ENCODE measurements around the gene RBMS2.
"Not testable (repeated sequence)": the region's sequence is repeated elsewhere in the genome, so short reads cannot be mapped to it uniquely, and the experiment has no call there.

Gene RBMS2

DNA sequence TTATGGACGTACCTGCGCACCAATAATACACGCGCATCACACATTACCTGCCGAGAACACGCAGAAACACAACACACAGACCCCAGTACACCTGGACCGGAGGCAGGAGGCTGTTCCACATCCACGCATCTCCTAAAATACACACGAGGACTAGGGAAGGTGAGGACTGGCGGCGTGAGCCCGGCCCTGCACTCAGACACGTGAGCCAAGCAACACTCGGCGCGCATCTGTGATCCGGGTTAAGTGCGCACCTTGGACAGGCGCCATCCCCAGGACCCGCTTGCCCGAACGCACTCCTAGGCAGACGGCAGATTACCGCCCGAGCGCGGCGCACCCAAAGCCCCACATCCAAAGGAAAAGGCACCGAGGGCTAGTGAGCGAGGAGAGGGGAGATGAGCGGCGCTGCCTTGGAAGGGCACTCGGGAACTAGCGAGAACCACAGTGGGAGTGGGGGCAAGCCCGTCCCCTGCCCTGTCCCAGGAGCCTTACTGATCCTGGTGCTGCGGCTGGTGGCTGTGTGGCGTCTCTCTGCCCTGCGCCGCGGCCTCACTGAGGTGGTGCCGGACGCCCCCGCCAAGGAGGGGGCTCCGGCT, 34.1 kb upstream of the RBMS2 start:
- Histone ChIP-seq H3K4me3 (peak overlapping the region; percentile 74), H3K27ac (no peak overlapping the region), H3K9ac (ENCODE audit: insufficient read length) (no peak overlapping the region), H3K36me3 (ENCODE audit: insufficient read depth, low read length) (no peaks in the 10 kb centered on the region), H3K9me3 (ENCODE audit: low read depth, low read length) (no peaks in the 10 kb centered on the region)
- DNase-seq (ENCODE audit: low read depth, low spot score), result no peak
- TF ChIP-seq POLR2AphosphoS5 (IDR thresholded peaks at IDR 0.05; ENCODE audit: borderline replicate concordance, low read depth, low read length) (no peak), FOXP2 (optimal IDR thresholded peaks at IDR 0.05; ENCODE audit: control extremely low read depth, extremely low read length, insufficient read depth) (no peak), EZH2 (IDR thresholded peaks at IDR 0.05) (no peak)

GRCh38 chr12:56488041-56488955, 33.3 kb upstream of the RBMS2 start, which contains the start of gene GLS2:
TSS of gene GLS2 (minus strand) at chr12:56488161. CDS start at chr12:56488118, 43 bp downstream.
- DNase-seq (ENCODE audit: low read depth, low spot score), result no peak
- no peak within 1 kb of the TSS for H3K9ac ChIP-seq (ENCODE audit: insufficient read length)
- H3K36me3 ChIP-seq (ENCODE audit: insufficient read depth, low read length), result no peaks in the 10 kb centered on the region
- peak within 1 kb of the TSS; percentile 74 for H3K4me3 ChIP-seq
- H3K27ac ChIP-seq, result no peak within 1 kb of the TSS
- TF ChIP-seq FOXP2 (optimal IDR thresholded peaks at IDR 0.05; ENCODE audit: control extremely low read depth, extremely low read length, insufficient read depth) (no peak), POLR2AphosphoS5 (IDR thresholded peaks at IDR 0.05; ENCODE audit: borderline replicate concordance, low read depth, low read length) (no peak), EZH2 (IDR thresholded peaks at IDR 0.05) (no peak)
- no peaks in the 10 kb centered on the region for H3K9me3 ChIP-seq (ENCODE audit: low read depth, low read length)

DNA sequence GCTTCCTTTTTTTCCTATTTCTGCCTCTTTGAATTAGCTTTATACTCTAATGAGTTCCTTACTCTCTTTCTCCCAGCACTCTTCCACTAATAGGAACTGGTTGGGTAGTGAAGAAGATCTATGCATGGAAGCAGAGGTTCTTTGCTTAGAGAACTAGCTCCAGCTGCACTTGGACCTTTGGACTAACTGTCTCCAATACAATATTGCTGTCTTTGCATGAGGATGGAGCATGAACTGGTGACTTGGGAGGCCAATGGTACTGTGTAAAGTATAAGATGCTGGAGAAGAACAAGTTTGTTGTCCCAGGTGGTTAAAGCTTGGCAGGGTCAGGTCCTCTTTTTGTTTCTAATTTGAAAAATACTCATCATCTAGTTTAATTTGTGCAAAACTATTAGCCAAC, 31.3 kb upstream of the RBMS2 start:
- no peak overlapping the region for H3K9ac ChIP-seq (ENCODE audit: insufficient read length)
- TF ChIP-seq POLR2AphosphoS5 (IDR thresholded peaks at IDR 0.05; ENCODE audit: borderline replicate concordance, low read depth, low read length) (no peak), EZH2 (IDR thresholded peaks at IDR 0.05) (no peak), FOXP2 (optimal IDR thresholded peaks at IDR 0.05; ENCODE audit: control extremely low read depth, extremely low read length, insufficient read depth) (no peak)
- no peak overlapping the region for H3K4me3 ChIP-seq

GRCh38 chr12:56493409-56494105, 28.1 kb upstream of the RBMS2 start:
- not testable (repeated sequence) for H3K36me3 ChIP-seq (ENCODE audit: insufficient read depth, low read length); DNase-seq (ENCODE audit: low read depth, low spot score); H3K9me3 ChIP-seq (ENCODE audit: low read depth, low read length); H3K9ac ChIP-seq (ENCODE audit: insufficient read length); H3K4me3 ChIP-seq; H3K27ac ChIP-seq

More for the DNA sequence above, 31.3 kb upstream of the RBMS2 start:
- no peak for DNase-seq (ENCODE audit: low read depth, low spot score)
- Histone ChIP-seq H3K36me3 (ENCODE audit: insufficient read depth, low read length) (no peaks in the 10 kb centered on the region), H3K27ac (no peak overlapping the region), H3K9me3 (ENCODE audit: low read depth, low read length) (no peaks in the 10 kb centered on the region)

DNA sequence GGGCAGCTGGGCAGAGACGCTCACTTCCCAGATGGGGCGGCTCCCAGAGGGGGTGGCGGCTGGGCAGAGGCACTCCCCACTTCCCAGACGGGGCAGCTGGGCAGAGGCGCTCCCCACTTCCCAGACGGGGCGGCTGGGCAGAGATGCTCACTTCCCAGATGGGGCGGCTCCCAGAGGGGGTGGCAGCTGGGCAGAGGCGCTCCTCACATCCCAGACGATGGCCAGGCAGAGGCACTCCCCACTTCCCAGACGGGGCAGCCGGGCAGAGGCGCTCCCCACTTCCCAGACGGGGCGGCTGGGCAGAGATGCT, 27.6 kb upstream of the RBMS2 start:
- not testable (repeated sequence) for DNase-seq (ENCODE audit: low read depth, low spot score); H3K36me3 ChIP-seq (ENCODE audit: insufficient read depth, low read length); H3K4me3 ChIP-seq; H3K27ac ChIP-seq; H3K9ac ChIP-seq (ENCODE audit: insufficient read length); H3K9me3 ChIP-seq (ENCODE audit: low read depth, low read length)

GRCh38 chr12:56494481-56494880, 27.1 kb upstream of the RBMS2 start:
- not testable (repeated sequence) for DNase-seq (ENCODE audit: low read depth, low spot score); H3K9ac ChIP-seq (ENCODE audit: insufficient read length); H3K9me3 ChIP-seq (ENCODE audit: low read depth, low read length); H3K36me3 ChIP-seq (ENCODE audit: insufficient read depth, low read length); H3K4me3 ChIP-seq; H3K27ac ChIP-seq

- not testable (repeated sequence) for H3K4me3 ChIP-seq; DNase-seq (ENCODE audit: low read depth, low spot score); H3K9me3 ChIP-seq (ENCODE audit: low read depth, low read length); H3K36me3 ChIP-seq (ENCODE audit: insufficient read depth, low read length); H3K9ac ChIP-seq (ENCODE audit: insufficient read length); H3K27ac ChIP-seq
These were observed 24.9 kb upstream of the RBMS2 start for GRCh38 chr12:56496704-56497103.

DNA sequence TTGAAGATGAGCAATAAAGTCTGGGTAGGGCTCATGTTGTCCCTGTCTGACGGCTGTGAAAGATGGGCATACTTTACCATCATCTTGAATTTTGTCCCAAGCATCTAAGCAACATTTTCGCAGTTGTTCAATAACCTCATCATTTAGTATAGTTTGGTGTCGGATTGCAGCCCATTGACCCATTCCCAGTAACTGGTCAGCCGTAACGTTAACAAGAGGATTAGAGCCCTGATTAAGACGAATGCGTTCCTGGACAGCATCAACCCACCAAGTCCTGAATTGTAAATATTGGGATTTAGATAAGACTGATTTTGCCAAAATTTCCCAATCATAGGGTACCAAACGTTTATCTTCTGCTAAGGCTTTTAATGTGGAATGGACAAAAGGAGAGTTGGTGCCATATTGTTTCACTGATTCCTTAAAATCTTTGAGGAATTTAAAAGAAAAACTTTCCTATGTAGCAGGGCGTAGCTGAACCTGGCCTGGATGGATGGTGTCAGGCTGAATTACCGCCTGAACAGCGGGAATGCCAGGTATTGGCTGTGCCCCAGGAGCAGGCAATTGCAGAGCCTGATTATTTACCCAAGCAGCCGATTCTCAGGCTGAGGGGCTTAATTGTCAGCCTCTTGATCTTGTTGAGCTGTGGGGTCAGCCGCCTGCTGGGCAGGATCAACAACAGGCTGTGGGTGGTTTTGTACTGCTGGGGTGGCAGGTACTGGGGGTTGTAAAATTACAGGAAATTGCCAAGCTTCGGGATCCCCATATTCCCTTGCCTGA, 23.3 kb upstream of the RBMS2 start:
- H3K36me3 ChIP-seq (ENCODE audit: insufficient read depth, low read length); H3K4me3 ChIP-seq; DNase-seq (ENCODE audit: low read depth, low spot score); H3K9me3 ChIP-seq (ENCODE audit: low read depth, low read length); H3K27ac ChIP-seq; H3K9ac ChIP-seq (ENCODE audit: insufficient read length): not testable (repeated sequence)

- not testable (repeated sequence) for H3K9ac ChIP-seq (ENCODE audit: insufficient read length); H3K9me3 ChIP-seq (ENCODE audit: low read depth, low read length); H3K27ac ChIP-seq; DNase-seq (ENCODE audit: low read depth, low spot score); H3K36me3 ChIP-seq (ENCODE audit: insufficient read depth, low read length); H3K4me3 ChIP-seq
These were observed 22.2 kb upstream of the RBMS2 start for GRCh38 chr12:56499452-56499851.

DNA sequence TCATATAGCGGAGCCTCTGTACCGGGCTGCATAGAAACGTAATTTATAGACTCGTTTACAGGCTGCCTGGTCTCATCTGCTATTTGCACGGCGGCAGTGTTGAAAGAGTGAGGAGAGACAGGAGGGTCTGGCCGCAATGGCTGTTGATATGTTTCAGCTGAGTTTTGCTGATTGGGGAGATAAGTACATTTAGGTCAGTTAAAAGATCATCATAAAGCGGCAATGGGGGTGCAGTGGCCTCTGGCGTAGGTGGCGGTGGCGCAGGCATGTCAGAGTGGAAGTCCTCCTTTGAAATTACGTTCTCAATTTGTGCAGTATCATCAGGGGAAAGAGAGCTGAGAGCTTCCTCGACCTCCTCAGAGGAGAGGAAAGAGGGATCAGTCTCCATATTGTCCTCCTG, 21.7 kb upstream of the RBMS2 start:
- H3K36me3 ChIP-seq (ENCODE audit: insufficient read depth, low read length); H3K9ac ChIP-seq (ENCODE audit: insufficient read length); H3K9me3 ChIP-seq (ENCODE audit: low read depth, low read length); DNase-seq (ENCODE audit: low read depth, low spot score); H3K27ac ChIP-seq; H3K4me3 ChIP-seq: not testable (repeated sequence)
